HCT116 (cell line): Measurements from ENCODE around the gene HSPA1A. TPM values are rescaled to one million over a fixed set of nuclear protein-coding genes. Genes with fewer than 3 reads are reported as not detected.

Source experiments
- ATAC-seq: fragments of 200-7000 bp; cut with Tn5 transposase; 2 replicates; pipeline ENCODE4 v1.9.1; 2020; ENCODE audit warnings: mild to moderate bottlenecking, moderate library complexity
- BruUV-seq: library from RNA; stranded (reverse); fragments of 400-500 nt; replicated peaks from 2 replicates; lab custom pipeline; 2021; lab: Mats Ljungman, UMichigan
- CTCF ChIA-PET: fragments of 300-600 bp; sonication (Branson Sonifier 250); formaldehyde crosslinking; loops from one replicate; lab custom pipeline; 2021; ENCODE audit warnings: antibody characterized with exemption; lab: Charles Lee
- POLR2A ChIA-PET: fragments of 300-600, 350-600 bp; sonication (Branson Sonifier 250); formaldehyde crosslinking; loops from one replicate; lab custom pipeline; 2021; ENCODE audit warnings: antibody characterized with exemption; lab: Charles Lee
- RAD21 ChIA-PET, 2 experiments: fragments of 300-600 bp; sonication (Branson Sonifier 250); formaldehyde crosslinking; loops; one replicate each; lab custom pipeline; 2023; ENCODE audit warnings: low total read pairs in 2 of 2; ENCODE audit not compliant: uncharacterized antibody in 2 of 2, unreplicated experiment in 2 of 2, low non-redundant PET in 1 of 2; lab: Charles Lee
- DNase-seq: peaks from one replicate; pipeline ENCODE4 v3.0.0-alpha.2; 2010; ENCODE audit warnings: low read depth, low spot score
- H2AFZ ChIP-seq: fragments of 200-600 bp; shearing (Covaris generic), sonication (generic); 2 replicates; pipeline ENCODE4 v1.6.1; 2017; ENCODE audit warnings: low read depth, mixed run types, mixed read lengths, antibody characterized with exemption, low read length; ENCODE audit not compliant: poor library complexity, severe bottlenecking
- H3K27ac ChIP-seq: 2 replicates; pipeline ENCODE4 v1.5.1; 2012; ENCODE audit warnings: low read depth, low read length
- H3K27me3 ChIP-seq: fragments of 200-600 bp; sonication (generic); 2 replicates; pipeline ENCODE4 v1.6.1; 2016; ENCODE audit warnings: mixed run types, low read length, mixed read lengths; ENCODE audit not compliant: insufficient read depth
- H3K36me3 ChIP-seq, 2 experiments: fragments of 200-500 bp in 1 of 2; fragments of 200-600 bp in 1 of 2; sonication (Bioruptor generic) in 1 of 2; sonication (generic) in 1 of 2; 2 replicates each; pipeline versions ENCODE4 v1.5.1 to v1.6.1; 2014 to 2016; ENCODE audit warnings: low read length in 2 of 2, inconsistent platforms in 1 of 2, mixed read lengths in 1 of 2, mixed run types in 1 of 2; ENCODE audit not compliant: insufficient read depth in 2 of 2, control insufficient read depth in 1 of 2
- H3K4me1 ChIP-seq, 2 experiments: fragments of 200-600 bp in 1 of 2; sonication (generic) in 1 of 2; 2 replicates each; pipeline versions ENCODE4 v1.5.1 to v1.6.1; 2012 to 2017; ENCODE audit warnings: low read length in 2 of 2, inconsistent platforms in 1 of 2, mild to moderate bottlenecking in 1 of 2, mixed read lengths in 1 of 2, mixed run types in 1 of 2, moderate library complexity in 1 of 2; ENCODE audit not compliant: insufficient read depth in 2 of 2, control insufficient read depth in 1 of 2
- H3K4me2 ChIP-seq: fragments of 200-600 bp; sonication (generic); 2 replicates; pipeline ENCODE4 v1.6.1; 2017; ENCODE audit warnings: mixed run types, low read length, mixed read lengths
- H3K4me3 ChIP-seq, 2 experiments: fragments of 200-600 bp in 1 of 2; sonication (generic) in 1 of 2; replicated peaks in 1 of 2; 2 replicates each; pipeline ENCODE4 v1.5.1; 2011 to 2016; ENCODE audit warnings: low read length in 2 of 2, control low read depth in 1 of 2, low read depth in 1 of 2, mild to moderate bottlenecking in 1 of 2, mixed read lengths in 1 of 2, mixed run types in 1 of 2
- H3K79me2 ChIP-seq: fragments of 200-600 bp; sonication (generic); 2 replicates; pipeline ENCODE4 v1.6.1; 2017; ENCODE audit warnings: mild to moderate bottlenecking, mixed run types, low read length, moderate library complexity, mixed read lengths; ENCODE audit not compliant: insufficient read depth
- H3K9ac ChIP-seq: fragments of 200-600 bp; sonication (generic); 2 replicates; pipeline ENCODE4 v1.6.1; 2016; ENCODE audit warnings: low read length, mixed read lengths
- H3K9me2 ChIP-seq: fragments of 200-600 bp; sonication (generic), shearing (Covaris generic); 2 replicates; pipeline ENCODE4 v1.6.1; 2017; ENCODE audit warnings: mixed run types, mild to moderate bottlenecking, moderate library complexity; ENCODE audit not compliant: insufficient read depth
- H3K9me3 ChIP-seq, 2 experiments: fragments of 200-500 bp in 1 of 2; fragments of 200-600 bp in 1 of 2; sonication (Bioruptor generic) in 1 of 2; sonication (generic) in 1 of 2; 2 replicates each; pipeline ENCODE4 v1.6.1; 2014 to 2017; ENCODE audit warnings: low read length in 2 of 2, mixed read lengths in 2 of 2, inconsistent platforms in 1 of 2, low read depth in 1 of 2, mild to moderate bottlenecking in 1 of 2, mixed run types in 1 of 2, moderate library complexity in 1 of 2; ENCODE audit not compliant: control insufficient read depth in 1 of 2, insufficient read depth in 1 of 2
- H4K20me1 ChIP-seq: fragments of 200-600 bp; sonication (generic), shearing (Covaris generic); 2 replicates; pipeline ENCODE4 v1.6.1; 2017; ENCODE audit warnings: mixed run types, mild to moderate bottlenecking, moderate library complexity; ENCODE audit not compliant: insufficient read depth
- CBX3 ChIP-seq: IDR thresholded peaks from 2 replicates; pipeline ENCODE4 v1.6.1; 2012; ENCODE audit warnings: low read depth
- EGR1 ChIP-seq: IDR thresholded peaks from 2 replicates; pipeline ENCODE4 v1.6.1; 2012; ENCODE audit warnings: low read depth
- EZH2 ChIP-seq: fragments of 200-600 bp; sonication (generic); IDR thresholded peaks from 2 replicates; pipeline ENCODE4 v1.6.1; 2017; ENCODE audit warnings: antibody characterized with exemption, mixed run types
- EZH2phosphoT487 ChIP-seq: fragments of 200-600 bp; IDR thresholded peaks from 2 replicates; pipeline ENCODE4 v1.6.1; 2018; ENCODE audit warnings: antibody characterized with exemption, borderline replicate concordance
- JUND ChIP-seq: IDR thresholded peaks from 2 replicates; pipeline ENCODE4 v1.6.1; 2012
- POLR2A ChIP-seq: IDR thresholded peaks from 2 replicates; pipeline ENCODE4 v1.7.0; 2011; ENCODE audit warnings: borderline replicate concordance; ENCODE audit not compliant: insufficient read depth, insufficient read length; ENCODE audit errors: extremely low read depth
- SIN3A ChIP-seq: IDR thresholded peaks from 2 replicates; pipeline ENCODE4 v1.6.1; 2012; ENCODE audit warnings: low read depth
- ZNF274 ChIP-seq: fragments of 200-500 bp; sonication (Bioruptor generic); IDR thresholded peaks from 2 replicates; pipeline ENCODE4 v1.6.1; 2014; ENCODE audit warnings: mild to moderate bottlenecking, low read depth, low read length, inconsistent platforms
- intact Hi-C: fragments of 100-400 bp; cut with micrococcal nuclease; formaldehyde crosslinking; loops from 2 replicates; pipeline ENCODE4 v1.10.0; 2022
- total RNA-seq: library from RNA; stranded (reverse); gene quantifications from one replicate; pipeline ENCODE4 v1.2.1, GENCODE V29; 2021; ENCODE audit not compliant: unreplicated experiment
- TF ChIP-seq, protein P1 (sequence below), 3 experiments: fragments of 200-600 bp in 1 of 3; sonication (generic) in 1 of 3; IDR thresholded peaks in 2 of 3; conservative IDR thresholded peaks in 1 of 3; 2 replicates each; pipeline ENCODE4 v1.5.1; 2012 to 2017; ENCODE audit warnings: low read depth in 2 of 3, low read length in 2 of 3, antibody characterized with exemption in 1 of 3, borderline replicate concordance in 1 of 3, control low read depth in 1 of 3, mild to moderate bottlenecking in 1 of 3, mixed read lengths in 1 of 3, mixed run types in 1 of 3, moderate library complexity in 1 of 3; ENCODE audit not compliant: insufficient read depth in 1 of 3
- TF ChIP-seq, protein P2 (sequence below): IDR thresholded peaks from 2 replicates; pipeline ENCODE4 v1.6.1; 2012
- TF ChIP-seq, protein P3 (sequence below): IDR thresholded peaks from 2 replicates; pipeline ENCODE4 v1.6.1; 2011; ENCODE audit warnings: mild to moderate bottlenecking, low read length, moderate library complexity; ENCODE audit not compliant: insufficient replicate concordance; ENCODE audit errors: extremely low read depth

HSPA1A gene
- total RNA-seq, 1 experiment from 2014 or later: 5.0 TPM

DNA sequence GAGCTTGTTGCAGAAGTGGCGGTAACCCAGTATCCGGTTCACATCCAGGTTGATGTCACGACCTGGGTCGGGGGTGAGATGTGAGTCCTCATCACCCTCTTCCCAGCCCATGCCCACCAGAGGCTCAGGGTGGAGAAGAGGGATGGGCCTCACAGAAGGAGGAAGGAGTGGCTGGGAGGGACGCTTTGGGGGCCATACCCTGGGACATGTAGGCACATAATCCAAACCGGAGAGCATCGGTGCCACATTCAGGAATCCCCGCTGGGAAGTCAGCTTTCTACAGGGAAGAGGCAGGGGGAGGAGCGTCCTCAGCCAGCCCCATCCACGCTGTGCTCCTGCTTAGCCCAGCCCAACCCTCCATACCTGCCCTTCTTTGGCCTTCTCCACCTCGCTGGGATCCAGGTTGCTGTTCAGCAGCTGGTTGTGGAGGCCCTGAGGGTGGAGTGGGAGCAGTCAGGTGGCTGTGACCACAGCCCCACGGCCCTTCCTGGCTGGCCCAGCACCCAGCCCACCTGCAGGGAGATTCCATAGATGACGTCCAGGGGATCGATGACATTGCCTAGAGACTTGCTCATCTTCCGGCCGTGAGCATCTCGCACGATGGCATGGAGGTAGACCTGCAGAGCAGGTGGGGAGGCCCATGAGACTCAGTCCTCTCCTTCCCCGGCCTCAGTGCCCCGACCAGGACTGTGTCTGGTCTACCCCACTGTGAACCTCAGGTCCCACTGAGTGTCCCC lies 34.7 kb upstream of the HSPA1A start:
- ChIA-PET RAD21 (no interaction called here), CTCF (no interaction called here), POLR2A (interaction anchor here (0.8 kb wide), 1 partner anchor 47 kb away, joined by 3 read pairs; the partner anchor contains the start of gene HSPA1B)
- H3K9me3 ChIP-seq: no peaks in the 10 kb centered on the region
- peaks cover 27 to 57% of the 10 kb centered on the region in 2 experiments for H3K36me3 ChIP-seq
- no peak overlapping the region for H3K9ac ChIP-seq
- no peak overlapping the region for H2AFZ ChIP-seq
- no peak overlapping the region; the same call in 1 of the 2 replicates for H3K27ac ChIP-seq
- no peaks in the 10 kb centered on the region for H4K20me1 ChIP-seq
- H3K4me2 ChIP-seq: no peak overlapping the region
- TF ChIP-seq JUND (no peak), ZNF274 (no peak), EZH2 (no peak), SIN3A (no peak), POLR2A (no peak), EGR1 (no peak), EZH2phosphoT487 (no peak), CBX3 (no peak)
- TF ChIP-seq, protein P1, sequence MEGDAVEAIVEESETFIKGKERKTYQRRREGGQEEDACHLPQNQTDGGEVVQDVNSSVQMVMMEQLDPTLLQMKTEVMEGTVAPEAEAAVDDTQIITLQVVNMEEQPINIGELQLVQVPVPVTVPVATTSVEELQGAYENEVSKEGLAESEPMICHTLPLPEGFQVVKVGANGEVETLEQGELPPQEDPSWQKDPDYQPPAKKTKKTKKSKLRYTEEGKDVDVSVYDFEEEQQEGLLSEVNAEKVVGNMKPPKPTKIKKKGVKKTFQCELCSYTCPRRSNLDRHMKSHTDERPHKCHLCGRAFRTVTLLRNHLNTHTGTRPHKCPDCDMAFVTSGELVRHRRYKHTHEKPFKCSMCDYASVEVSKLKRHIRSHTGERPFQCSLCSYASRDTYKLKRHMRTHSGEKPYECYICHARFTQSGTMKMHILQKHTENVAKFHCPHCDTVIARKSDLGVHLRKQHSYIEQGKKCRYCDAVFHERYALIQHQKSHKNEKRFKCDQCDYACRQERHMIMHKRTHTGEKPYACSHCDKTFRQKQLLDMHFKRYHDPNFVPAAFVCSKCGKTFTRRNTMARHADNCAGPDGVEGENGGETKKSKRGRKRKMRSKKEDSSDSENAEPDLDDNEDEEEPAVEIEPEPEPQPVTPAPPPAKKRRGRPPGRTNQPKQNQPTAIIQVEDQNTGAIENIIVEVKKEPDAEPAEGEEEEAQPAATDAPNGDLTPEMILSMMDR (IDR thresholded peaks at IDR 0.05 in 2 of 3, conservative IDR thresholded peaks at IDR 0.05 in 1 of 3; ENCODE audit: borderline replicate concordance in 1 of 3, insufficient read depth in 1 of 3, low read depth in 2 of 3, low read length in 2 of 3): no peak
- TF ChIP-seq, protein P2, sequence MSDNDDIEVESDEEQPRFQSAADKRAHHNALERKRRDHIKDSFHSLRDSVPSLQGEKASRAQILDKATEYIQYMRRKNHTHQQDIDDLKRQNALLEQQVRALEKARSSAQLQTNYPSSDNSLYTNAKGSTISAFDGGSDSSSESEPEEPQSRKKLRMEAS: no peak
- TF ChIP-seq, protein P3, sequence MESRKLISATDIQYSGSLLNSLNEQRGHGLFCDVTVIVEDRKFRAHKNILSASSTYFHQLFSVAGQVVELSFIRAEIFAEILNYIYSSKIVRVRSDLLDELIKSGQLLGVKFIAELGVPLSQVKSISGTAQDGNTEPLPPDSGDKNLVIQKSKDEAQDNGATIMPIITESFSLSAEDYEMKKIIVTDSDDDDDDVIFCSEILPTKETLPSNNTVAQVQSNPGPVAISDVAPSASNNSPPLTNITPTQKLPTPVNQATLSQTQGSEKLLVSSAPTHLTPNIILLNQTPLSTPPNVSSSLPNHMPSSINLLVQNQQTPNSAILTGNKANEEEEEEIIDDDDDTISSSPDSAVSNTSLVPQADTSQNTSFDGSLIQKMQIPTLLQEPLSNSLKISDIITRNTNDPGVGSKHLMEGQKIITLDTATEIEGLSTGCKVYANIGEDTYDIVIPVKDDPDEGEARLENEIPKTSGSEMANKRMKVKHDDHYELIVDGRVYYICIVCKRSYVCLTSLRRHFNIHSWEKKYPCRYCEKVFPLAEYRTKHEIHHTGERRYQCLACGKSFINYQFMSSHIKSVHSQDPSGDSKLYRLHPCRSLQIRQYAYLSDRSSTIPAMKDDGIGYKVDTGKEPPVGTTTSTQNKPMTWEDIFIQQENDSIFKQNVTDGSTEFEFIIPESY: no peak
- H3K9me2 ChIP-seq: no peaks in the 10 kb centered on the region
- no peaks in the 10 kb centered on the region for H3K27me3 ChIP-seq
- intact Hi-C loops: no loop called here
- H3K4me3 ChIP-seq: no peak overlapping the region
- no TSS peak for BruUV-seq
- peaks cover 23 to 29% of the 10 kb centered on the region in 2 experiments for H3K4me1 ChIP-seq
- no peak for DNase-seq
- no peaks in the 10 kb centered on the region; the same call in 1 of the 2 replicates for H3K79me2 ChIP-seq
- no peak for ATAC-seq
